Vagina (tissue), 2 donors: ENCODE results near the gene FAM25G.

Experiments used
- CTCF ChIP-seq, 3 experiments: fragments of 450-650 bp in 2 of 3; fragments of 200-600 bp in 1 of 3; sonication (generic) in 1 of 3; IDR thresholded peaks; one replicate each; pipeline ENCODE4 v1.5.1; 2017 to 2019; ENCODE audit warnings: antibody characterized with exemption in 3 of 3, mild to moderate bottlenecking in 2 of 3, moderate library complexity in 2 of 3
- POLR2A ChIP-seq, 2 donors: fragments of 450-650 bp; IDR thresholded peaks; one replicate each; pipeline ENCODE4 v1.6.1; 2017; ENCODE audit warnings: antibody characterized with exemption in 2 of 2, mild to moderate bottlenecking in 2 of 2, moderate library complexity in 2 of 2
- POLR2AphosphoS5 ChIP-seq, 2 donors: sonication (generic); formaldehyde crosslinking; IDR thresholded peaks; one replicate each; pipeline ENCODE4 v1.9.0; 2017; ENCODE audit warnings: antibody characterized with exemption in 2 of 2, mild to moderate bottlenecking in 2 of 2, low read depth in 1 of 2; ENCODE audit not compliant: insufficient read depth in 1 of 2

GRCh38 chr10:47443145-47443544 lies 48.4 kb downstream of the FAM25G start:
- no peak for TF ChIP-seq CTCF (IDR thresholded peaks at IDR 0.05)
- no peak for TF ChIP-seq POLR2A (IDR thresholded peaks at IDR 0.05)
- TF ChIP-seq POLR2AphosphoS5 (IDR thresholded peaks at IDR 0.05; ENCODE audit: insufficient read depth in 1 of 2, low read depth in 1 of 2), result no peak
